ENCODE data around the gene NDUFA7. TPM values are rescaled to one million over a fixed set of nuclear protein-coding genes. Genes with fewer than 3 reads are reported as not detected.
"Not testable (repeated sequence)": the region's sequence is repeated elsewhere in the genome, so short reads cannot be mapped to it uniquely, and the experiment has no call there.

The NDUFA7 gene
- total RNA-seq, 1 experiment from 2014 or later: 51.6 TPM

DNA sequence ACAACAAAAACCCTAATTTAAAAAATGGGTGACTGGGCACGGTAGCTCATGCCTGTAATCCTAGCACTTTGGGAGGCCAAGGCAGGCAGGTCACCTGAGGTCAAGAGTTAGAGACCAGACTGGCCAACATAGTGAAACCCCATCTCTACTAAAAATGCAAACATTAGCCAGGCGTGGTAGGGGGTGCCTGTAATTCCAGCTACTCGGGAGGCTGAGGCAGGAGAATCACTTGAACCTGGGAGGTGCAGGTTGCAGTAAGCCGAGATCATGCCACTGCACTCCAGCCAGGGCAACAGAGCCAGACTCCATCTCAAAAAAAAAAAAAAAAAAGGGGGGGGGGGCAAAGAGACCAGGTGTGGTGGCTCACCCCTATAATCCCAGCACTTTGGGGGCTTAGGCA, 56.9 kb downstream of the NDUFA7 start:
- DNase-seq (ENCODE audit: low read depth): not testable (repeated sequence)

DNA sequence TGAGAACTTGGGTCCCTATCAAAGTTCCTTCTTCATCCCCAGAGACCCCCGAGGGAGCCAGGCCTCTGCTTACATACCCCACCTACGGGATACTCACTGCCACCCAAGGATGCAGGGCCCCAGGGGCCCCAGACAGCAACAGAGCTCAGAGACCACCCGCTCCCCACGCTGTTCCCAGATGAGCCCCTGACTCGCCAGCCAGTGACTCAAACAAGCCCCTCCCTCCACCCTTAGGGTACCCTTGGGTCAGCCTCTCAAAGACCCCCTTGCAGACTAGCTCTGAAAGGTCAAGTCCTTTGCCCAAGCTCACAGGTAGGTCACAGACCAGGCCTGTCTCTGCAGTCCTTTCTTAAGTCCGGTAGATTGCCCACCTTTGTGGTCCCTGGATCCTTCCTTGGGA, 58.7 kb downstream of the NDUFA7 start:
- DNase-seq (ENCODE audit: low read depth): no peak

DNA sequence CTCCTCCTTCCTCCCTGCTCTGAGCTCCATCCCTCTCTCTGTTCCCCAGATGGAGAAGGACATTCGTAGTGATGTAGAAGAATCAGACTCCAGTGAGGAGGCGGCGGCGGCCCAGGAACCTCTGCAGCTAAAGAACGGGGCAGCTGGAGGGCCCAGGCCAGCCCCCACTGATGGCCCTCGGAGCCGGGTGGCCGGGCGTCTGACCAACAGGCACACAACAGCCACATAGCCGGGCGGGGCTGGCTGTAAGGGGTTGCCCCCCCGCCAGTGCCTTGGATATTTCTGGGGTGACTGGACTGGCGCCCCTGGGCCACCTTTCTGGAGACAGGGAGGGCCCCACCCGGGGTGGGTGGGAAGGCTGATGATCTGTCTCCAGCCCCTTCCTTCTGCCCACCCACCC, 59.3 kb downstream of the NDUFA7 start:
- DNase-seq (ENCODE audit: low read depth): no peak

DNA sequence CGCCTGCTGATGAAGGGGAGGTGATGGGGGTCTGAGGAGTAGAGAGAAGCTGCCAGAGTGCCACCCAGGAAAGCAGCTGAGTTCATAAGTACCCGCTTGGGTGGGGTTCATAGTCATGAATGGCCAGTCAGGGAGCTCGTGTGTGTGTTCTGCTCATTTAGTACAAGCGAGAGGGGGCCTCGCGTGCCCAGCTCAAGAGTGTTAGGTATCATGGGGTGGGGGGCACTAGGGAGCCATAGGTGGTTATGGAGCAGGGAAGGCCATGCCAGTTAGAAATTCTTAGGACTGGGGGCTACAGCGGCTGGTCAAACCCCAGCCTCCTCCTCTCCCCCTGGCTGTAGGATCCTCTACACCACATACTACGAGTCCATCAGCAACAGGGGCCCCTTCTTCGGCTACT, 59.8 kb downstream of the NDUFA7 start:
- no peak for DNase-seq (ENCODE audit: low read depth)

Other genes with a start within 250 kb of the NDUFA7 start
- gene FBN3, start 171.8 kb downstream of the NDUFA7 start, total RNA-seq (2014; rRNA removed; shearing (Covaris generic)): not detected in 2 replicates
- gene CERS4, start 112.0 kb downstream of the NDUFA7 start, total RNA-seq (2014; rRNA removed; shearing (Covaris generic)): 2.1 and 3.6 TPM in 2 replicates
- 207 and 214 TPM in 2 replicates for gene CD320, start 13.0 kb downstream of the NDUFA7 start, total RNA-seq (2014; rRNA removed; shearing (Covaris generic))
- 179 and 238 TPM in 2 replicates for gene RPS28, start 121 bp upstream of the NDUFA7 start, total RNA-seq (2014; rRNA removed; shearing (Covaris generic))
- 0.74 TPM in 1 of 2 replicates, not detected in the other for gene KANK3, start 21.9 kb upstream of the NDUFA7 start, total RNA-seq (2014; rRNA removed; shearing (Covaris generic))
- 0.27 and 0.91 TPM in 2 replicates for gene ANGPTL4, start 42.8 kb upstream of the NDUFA7 start, total RNA-seq (2014; rRNA removed; shearing (Covaris generic))
- 10.8 and 16.5 TPM in 2 replicates for gene RAB11B, start 69.0 kb upstream of the NDUFA7 start, total RNA-seq (2014; rRNA removed; shearing (Covaris generic))
- 30.5 and 43.3 TPM in 2 replicates for gene MARCHF2, start 91.9 kb upstream of the NDUFA7 start, total RNA-seq (2014; rRNA removed; shearing (Covaris generic))
- 40.5 and 68.3 TPM in 2 replicates for gene HNRNPM, start 123.6 kb upstream of the NDUFA7 start, total RNA-seq (2014; rRNA removed; shearing (Covaris generic))
- not detected in 2 replicates for gene PRAM1, start 181.3 kb upstream of the NDUFA7 start, total RNA-seq (2014; rRNA removed; shearing (Covaris generic))
- 4.5 and 6.3 TPM in 2 replicates for gene ZNF414, start 192.8 kb upstream of the NDUFA7 start, total RNA-seq (2014; rRNA removed; shearing (Covaris generic))